GM19351 (cell line): ENCODE measurements around the gene KCND2.

Experiments used
- ATAC-seq: cut with Tn5 transposase; IDR thresholded peaks from one replicate; pipeline ENCODE4 v1.9.1; 2021; ENCODE audit warnings: mild to moderate bottlenecking, moderate library complexity; ENCODE audit not compliant: unreplicated experiment

KCND2 gene

DNA sequence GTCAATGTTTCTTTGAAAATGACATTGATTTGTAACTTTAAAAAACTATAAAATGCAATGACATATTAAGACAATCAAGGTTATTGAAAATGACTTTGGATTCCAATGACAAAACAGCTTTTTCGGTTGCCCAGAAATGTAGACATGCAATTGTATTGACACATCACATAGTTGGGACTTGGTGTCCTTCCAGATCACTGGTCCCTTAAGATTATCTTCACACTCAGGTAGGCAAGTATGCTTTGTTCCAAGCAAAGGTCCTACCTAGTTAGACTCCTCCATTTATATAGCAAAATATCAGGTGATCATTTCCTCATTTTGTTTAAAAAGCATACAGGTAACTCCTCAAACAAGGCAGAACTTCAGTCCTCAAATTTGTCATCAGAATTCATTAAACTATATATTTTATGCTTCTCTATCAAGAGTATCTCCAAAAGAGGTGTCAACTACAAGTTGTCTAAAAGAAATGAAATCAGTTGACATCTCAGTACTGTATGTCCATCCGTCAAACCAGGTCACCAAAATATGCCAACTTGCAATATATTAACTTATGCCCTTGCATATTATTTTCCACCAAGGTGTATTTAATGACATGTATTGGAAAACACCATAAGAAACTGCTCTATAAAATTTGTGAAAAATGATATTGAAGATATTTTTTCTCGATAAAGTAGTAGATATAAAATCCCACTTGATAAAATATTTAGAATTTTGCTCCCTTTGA, 520.4 kb downstream of the KCND2 start:
- no peak for ATAC-seq

DNA sequence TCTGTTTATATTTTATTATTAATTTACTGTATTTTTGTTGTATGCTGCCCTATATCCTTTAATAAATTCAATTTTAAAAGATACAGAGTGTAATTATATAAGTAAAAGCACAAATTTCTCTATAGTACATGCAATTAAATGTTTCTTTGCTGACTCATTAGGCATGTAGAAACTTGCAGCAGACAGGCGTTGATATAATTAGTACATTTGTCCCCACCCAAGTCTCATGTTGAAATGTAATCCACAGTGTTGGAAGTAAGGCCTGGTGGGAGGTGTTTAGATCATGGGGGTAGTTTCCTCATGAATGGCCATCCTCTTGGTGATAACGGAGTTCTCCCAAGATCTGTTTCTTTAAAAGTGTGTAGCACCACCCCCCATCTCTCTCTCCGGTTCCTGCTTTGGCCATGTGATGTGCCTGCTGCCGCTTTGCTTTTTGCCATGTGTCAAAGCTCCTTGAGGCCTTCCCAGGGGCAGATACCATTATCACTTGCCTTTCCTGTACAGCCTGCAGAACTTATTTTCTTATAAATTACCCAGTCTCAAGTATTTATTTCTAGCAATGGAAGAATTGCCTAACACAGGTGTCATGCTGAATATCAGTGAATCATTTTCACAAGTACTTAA, 521.2 kb downstream of the KCND2 start:
- ATAC-seq = no peak

- ATAC-seq = no peak
Observed at GRCh38 chr7:120797026-120797645, 524.2 kb downstream of the KCND2 start.

- no peak for ATAC-seq
Observed at GRCh38 chr7:120799147-120799546, 526.2 kb downstream of the KCND2 start.
